Liver (tissue), 9 donors: ENCODE measurements around the gene DCDC2B. TPM values are rescaled to one million over a fixed set of nuclear protein-coding genes. Genes with fewer than 3 reads are reported as not detected.

Experiments used
- DNase-seq: peaks from one replicate; pipeline ENCODE4 v3.0.0-alpha.2; 2017; ENCODE audit warnings: low spot score
- H3K27ac ChIP-seq, 2 donors: one replicate each; pipeline ENCODE4 v1.7.0; 2013; ENCODE audit warnings: inconsistent platforms in 2 of 2, low read length in 2 of 2, control low read depth in 1 of 2, low read depth in 1 of 2, mild to moderate bottlenecking in 1 of 2
- H3K27me3 ChIP-seq, 4 donors: one replicate each; pipeline versions ENCODE4 v1.6.1 to v1.7.0; 2013; ENCODE audit warnings: low read length in 3 of 4, inconsistent platforms in 1 of 4, mild to moderate bottlenecking in 1 of 4, moderate library complexity in 1 of 4; ENCODE audit not compliant: control insufficient read depth in 4 of 4, insufficient read depth in 4 of 4
- H3K36me3 ChIP-seq, 4 donors: one replicate each; pipeline versions ENCODE4 v1.6.1 to v1.7.0; 2013; ENCODE audit warnings: low read length in 3 of 4, mild to moderate bottlenecking in 3 of 4, low read depth in 1 of 4, moderate library complexity in 1 of 4; ENCODE audit not compliant: control insufficient read depth in 4 of 4, insufficient read depth in 3 of 4
- H3K4me1 ChIP-seq, 4 donors: one replicate each; pipeline versions ENCODE4 v1.6.1 to v1.7.0; 2013; ENCODE audit warnings: low read length in 3 of 4, mild to moderate bottlenecking in 3 of 4, moderate library complexity in 1 of 4; ENCODE audit not compliant: control insufficient read depth in 4 of 4, insufficient read depth in 4 of 4
- H3K4me3 ChIP-seq, 3 donors: one replicate each; pipeline versions ENCODE4 v1.6.1 to v1.7.0; 2013; ENCODE audit warnings: low read length in 3 of 3, control low read depth in 1 of 3, low read depth in 1 of 3, mild to moderate bottlenecking in 1 of 3
- H3K9ac ChIP-seq, 2 donors: one replicate each; pipeline ENCODE4 v1.7.0; 2013; ENCODE audit warnings: low read length in 2 of 2, mild to moderate bottlenecking in 2 of 2, moderate library complexity in 2 of 2, control low read depth in 1 of 2, low read depth in 1 of 2
- H3K9me3 ChIP-seq, 4 donors: one replicate each; pipeline versions ENCODE4 v1.6.1 to v1.7.0; 2013; ENCODE audit warnings: low read length in 3 of 4; ENCODE audit not compliant: control insufficient read depth in 4 of 4
- ATF3 ChIP-seq: IDR thresholded peaks from 2 replicates; pipeline ENCODE4 v1.6.1; 2016; ENCODE audit warnings: antibody characterized with exemption
- EGR1 ChIP-seq, 2 donors: IDR thresholded peaks; 2 replicates each; pipeline ENCODE4 v1.6.1; 2016 to 2018; ENCODE audit warnings: antibody characterized with exemption in 2 of 2, low read depth in 2 of 2
- FOXA1 ChIP-seq: IDR thresholded peaks from 2 replicates; pipeline ENCODE4 v1.6.1; 2016; ENCODE audit warnings: antibody characterized with exemption
- GABPA ChIP-seq, 2 donors: IDR thresholded peaks in 1 of 2; conservative IDR thresholded peaks in 1 of 2; 2 replicates each; pipeline ENCODE4 v1.6.1; 2016; ENCODE audit warnings: antibody characterized with exemption in 2 of 2, mild to moderate bottlenecking in 1 of 2, moderate library complexity in 1 of 2
- HNF4G ChIP-seq: IDR thresholded peaks from 2 replicates; pipeline ENCODE4 v1.6.1; 2016; ENCODE audit warnings: antibody characterized with exemption
- MAX ChIP-seq: IDR thresholded peaks from 2 replicates; pipeline ENCODE4 v1.6.1; 2016; ENCODE audit warnings: antibody characterized with exemption
- NR2F2 ChIP-seq: IDR thresholded peaks from 2 replicates; pipeline ENCODE4 v1.6.1; 2016; ENCODE audit warnings: antibody characterized with exemption
- RAD21 ChIP-seq, 2 donors: IDR thresholded peaks; 2 replicates each; pipeline ENCODE4 v1.6.1; 2016; ENCODE audit warnings: antibody characterized with exemption in 2 of 2, mild to moderate bottlenecking in 2 of 2
- SP1 ChIP-seq: IDR thresholded peaks from 2 replicates; pipeline ENCODE4 v1.6.1; 2018; ENCODE audit warnings: antibody characterized with exemption, mild to moderate bottlenecking
- TAF1 ChIP-seq: conservative IDR thresholded peaks from 2 replicates; pipeline ENCODE4 v1.6.1; 2016; ENCODE audit warnings: antibody characterized with exemption, mild to moderate bottlenecking
- YY1 ChIP-seq: IDR thresholded peaks from 2 replicates; pipeline ENCODE4 v1.6.1; 2016; ENCODE audit warnings: antibody characterized with exemption, mild to moderate bottlenecking
- WGBS: extraction: QIAGEN DNeasy Blood & Tissue Kit; methylation state at CpG from one replicate; pipeline ENCODE4 v1.1.7; 2013; 5-methylcytosine and 5-hydroxymethylcytosine counted together
- polyA plus RNA-seq, 2 donors: library from polyadenylated mRNA; stranded (reverse) in 1 of 2; unstranded in 1 of 2; fragments of 200-250 nt in 1 of 2; fragments of >200 nt in 1 of 2; fragmentation: Nextera tagmentation in 1 of 2; extraction: Ambion mirVana in 1 of 2; gene quantifications; one replicate each; pipeline versions ENCODE4 v1.2.1 to v1.2.3, GENCODE V29; 2013 to 2015
- total RNA-seq, 2 donors: library from RNA; depleted of rRNA; stranded (reverse); fragments of >200 nt; gene quantifications; one replicate each; pipeline ENCODE4 v1.2.3, GENCODE V29; 2014
- TF ChIP-seq, protein P1 (sequence below): IDR thresholded peaks from 2 replicates; pipeline ENCODE4 v1.6.1; 2016; ENCODE audit warnings: antibody characterized with exemption, mild to moderate bottlenecking
- TF ChIP-seq, protein P2 (sequence below): IDR thresholded peaks from 2 replicates; pipeline ENCODE4 v1.6.1; 2016; ENCODE audit warnings: antibody characterized with exemption
- TF ChIP-seq, protein P3 (sequence below): fragments of 150-350 bp; IDR thresholded peaks from 2 replicates; pipeline ENCODE4 v1.5.1; 2017; ENCODE audit warnings: improper control_type of control experiment, low read depth, low read length; ENCODE audit not compliant: missing input control
- donor health status: healthy.
- donor health status: healthy.
- donor health status: healthy.
- donor health status: healthy.
- donor health status: healthy.

DCDC2B gene
- total and polyA plus RNA-seq, 4 donors = 0.08 TPM; not detected in 3

DNA sequence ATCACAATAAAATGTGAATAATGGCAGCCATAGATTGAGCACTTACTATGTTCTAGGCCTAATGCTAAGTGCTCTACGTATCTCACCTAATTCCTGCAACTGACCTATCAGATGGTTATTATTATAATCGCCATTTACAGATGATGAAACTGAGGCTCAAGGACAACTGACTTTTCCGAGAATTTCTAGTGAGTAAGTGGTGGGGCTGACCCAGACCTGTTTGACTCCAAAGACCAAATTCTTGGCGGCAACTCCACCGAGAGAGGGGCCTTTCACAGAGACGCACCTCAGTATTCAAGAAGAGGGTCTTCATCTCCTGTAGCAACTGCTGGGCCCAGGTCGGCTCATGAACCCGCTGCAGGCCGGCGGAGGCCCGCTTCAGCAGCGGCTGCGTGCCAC is 12.7 kb downstream of the DCDC2B start:
- TF ChIP-seq HNF4G (no peak), RAD21 (IDR thresholded peaks at IDR 0.05) (no peak), EGR1 (IDR thresholded peaks at IDR 0.05; ENCODE audit: low read depth in 2 of 2) (no peak), ATF3 (no peak), GABPA (IDR thresholded peaks at IDR 0.05 in 1 of 2, conservative IDR thresholded peaks at IDR 0.05 in 1 of 2) (no peak), SP1 (no peak), NR2F2 (no peak), YY1 (no peak), TAF1 (no peak), MAX (no peak), FOXA1 (no peak)
- TF ChIP-seq, protein P1, sequence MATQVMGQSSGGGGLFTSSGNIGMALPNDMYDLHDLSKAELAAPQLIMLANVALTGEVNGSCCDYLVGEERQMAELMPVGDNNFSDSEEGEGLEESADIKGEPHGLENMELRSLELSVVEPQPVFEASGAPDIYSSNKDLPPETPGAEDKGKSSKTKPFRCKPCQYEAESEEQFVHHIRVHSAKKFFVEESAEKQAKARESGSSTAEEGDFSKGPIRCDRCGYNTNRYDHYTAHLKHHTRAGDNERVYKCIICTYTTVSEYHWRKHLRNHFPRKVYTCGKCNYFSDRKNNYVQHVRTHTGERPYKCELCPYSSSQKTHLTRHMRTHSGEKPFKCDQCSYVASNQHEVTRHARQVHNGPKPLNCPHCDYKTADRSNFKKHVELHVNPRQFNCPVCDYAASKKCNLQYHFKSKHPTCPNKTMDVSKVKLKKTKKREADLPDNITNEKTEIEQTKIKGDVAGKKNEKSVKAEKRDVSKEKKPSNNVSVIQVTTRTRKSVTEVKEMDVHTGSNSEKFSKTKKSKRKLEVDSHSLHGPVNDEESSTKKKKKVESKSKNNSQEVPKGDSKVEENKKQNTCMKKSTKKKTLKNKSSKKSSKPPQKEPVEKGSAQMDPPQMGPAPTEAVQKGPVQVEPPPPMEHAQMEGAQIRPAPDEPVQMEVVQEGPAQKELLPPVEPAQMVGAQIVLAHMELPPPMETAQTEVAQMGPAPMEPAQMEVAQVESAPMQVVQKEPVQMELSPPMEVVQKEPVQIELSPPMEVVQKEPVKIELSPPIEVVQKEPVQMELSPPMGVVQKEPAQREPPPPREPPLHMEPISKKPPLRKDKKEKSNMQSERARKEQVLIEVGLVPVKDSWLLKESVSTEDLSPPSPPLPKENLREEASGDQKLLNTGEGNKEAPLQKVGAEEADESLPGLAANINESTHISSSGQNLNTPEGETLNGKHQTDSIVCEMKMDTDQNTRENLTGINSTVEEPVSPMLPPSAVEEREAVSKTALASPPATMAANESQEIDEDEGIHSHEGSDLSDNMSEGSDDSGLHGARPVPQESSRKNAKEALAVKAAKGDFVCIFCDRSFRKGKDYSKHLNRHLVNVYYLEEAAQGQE = no peak
- TF ChIP-seq, protein P2, sequence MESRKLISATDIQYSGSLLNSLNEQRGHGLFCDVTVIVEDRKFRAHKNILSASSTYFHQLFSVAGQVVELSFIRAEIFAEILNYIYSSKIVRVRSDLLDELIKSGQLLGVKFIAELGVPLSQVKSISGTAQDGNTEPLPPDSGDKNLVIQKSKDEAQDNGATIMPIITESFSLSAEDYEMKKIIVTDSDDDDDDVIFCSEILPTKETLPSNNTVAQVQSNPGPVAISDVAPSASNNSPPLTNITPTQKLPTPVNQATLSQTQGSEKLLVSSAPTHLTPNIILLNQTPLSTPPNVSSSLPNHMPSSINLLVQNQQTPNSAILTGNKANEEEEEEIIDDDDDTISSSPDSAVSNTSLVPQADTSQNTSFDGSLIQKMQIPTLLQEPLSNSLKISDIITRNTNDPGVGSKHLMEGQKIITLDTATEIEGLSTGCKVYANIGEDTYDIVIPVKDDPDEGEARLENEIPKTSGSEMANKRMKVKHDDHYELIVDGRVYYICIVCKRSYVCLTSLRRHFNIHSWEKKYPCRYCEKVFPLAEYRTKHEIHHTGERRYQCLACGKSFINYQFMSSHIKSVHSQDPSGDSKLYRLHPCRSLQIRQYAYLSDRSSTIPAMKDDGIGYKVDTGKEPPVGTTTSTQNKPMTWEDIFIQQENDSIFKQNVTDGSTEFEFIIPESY = no peak
- TF ChIP-seq, protein P3, sequence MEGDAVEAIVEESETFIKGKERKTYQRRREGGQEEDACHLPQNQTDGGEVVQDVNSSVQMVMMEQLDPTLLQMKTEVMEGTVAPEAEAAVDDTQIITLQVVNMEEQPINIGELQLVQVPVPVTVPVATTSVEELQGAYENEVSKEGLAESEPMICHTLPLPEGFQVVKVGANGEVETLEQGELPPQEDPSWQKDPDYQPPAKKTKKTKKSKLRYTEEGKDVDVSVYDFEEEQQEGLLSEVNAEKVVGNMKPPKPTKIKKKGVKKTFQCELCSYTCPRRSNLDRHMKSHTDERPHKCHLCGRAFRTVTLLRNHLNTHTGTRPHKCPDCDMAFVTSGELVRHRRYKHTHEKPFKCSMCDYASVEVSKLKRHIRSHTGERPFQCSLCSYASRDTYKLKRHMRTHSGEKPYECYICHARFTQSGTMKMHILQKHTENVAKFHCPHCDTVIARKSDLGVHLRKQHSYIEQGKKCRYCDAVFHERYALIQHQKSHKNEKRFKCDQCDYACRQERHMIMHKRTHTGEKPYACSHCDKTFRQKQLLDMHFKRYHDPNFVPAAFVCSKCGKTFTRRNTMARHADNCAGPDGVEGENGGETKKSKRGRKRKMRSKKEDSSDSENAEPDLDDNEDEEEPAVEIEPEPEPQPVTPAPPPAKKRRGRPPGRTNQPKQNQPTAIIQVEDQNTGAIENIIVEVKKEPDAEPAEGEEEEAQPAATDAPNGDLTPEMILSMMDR = no peak
- H3K36me3 ChIP-seq = peaks cover 4 to 18% (median 9%) of the 10 kb centered on the region in 4 donors
- 5% methylated on average over 13 of the region's 13 CpGs for WGBS
- peak overlapping the region; percentile 69 to 70 for H3K9ac ChIP-seq
- H3K9me3 ChIP-seq = no peaks in the 10 kb centered on the region
- H3K4me3 ChIP-seq = peak overlapping the region; percentile 85 to 94 (median 92)
- peaks cover 13 to 26% (median 23%) of the 10 kb centered on the region in 4 donors for H3K4me1 ChIP-seq
- H3K27me3 ChIP-seq = no peaks in the 10 kb centered on the region
- peak overlapping the region; percentile 77 to 89 for H3K27ac ChIP-seq
- no peak for DNase-seq
